Activated CD8-positive, alpha-beta T cell treated with anti-CD3 and anti-CD28 coated beads for 36 hours (primary cell): Measurements from ENCODE around the gene COL8A1. TPM values are rescaled to one million over a fixed set of nuclear protein-coding genes. Genes with fewer than 3 reads are reported as not detected.

Experiments used
- ATAC-seq: fragments of 200-7000 bp; cut with Tn5 transposase; one replicate; pipeline ENCODE4 v1.10.0; 2021; ENCODE audit warnings: mild to moderate bottlenecking, moderate library complexity
- CTCF ChIA-PET: fragments of 350-600 bp; sonication (Branson Sonifier 250); formaldehyde crosslinking; loops from one replicate; lab custom pipeline; 2021; ENCODE audit warnings: antibody characterized with exemption; lab: Charles Lee
- POLR2A ChIA-PET: fragments of 350-600 bp; sonication (Branson Sonifier 250); formaldehyde crosslinking; loops from one replicate; lab custom pipeline; 2021; ENCODE audit warnings: antibody characterized with exemption; lab: Charles Lee
- DNase-seq: peaks from one replicate; pipeline ENCODE4 v3.0.0-alpha.2; 2020
- H3K27ac Mint-ChIP-seq: one replicate; pipeline ENCODE4 v1.8.0; 2021; ENCODE audit warnings: mild to moderate bottlenecking, mixed read lengths
- H3K27me3 Mint-ChIP-seq: one replicate; pipeline ENCODE4 v1.8.0; 2021; ENCODE audit warnings: mixed read lengths
- H3K36me3 Mint-ChIP-seq: one replicate; pipeline ENCODE4 v1.8.0; 2021; ENCODE audit warnings: low read depth, mixed read lengths
- H3K4me1 Mint-ChIP-seq: one replicate; pipeline ENCODE4 v1.8.0; 2021; ENCODE audit warnings: low read depth, mixed read lengths
- H3K4me3 Mint-ChIP-seq: one replicate; pipeline ENCODE4 v1.8.0; 2021; ENCODE audit warnings: mild to moderate bottlenecking, moderate library complexity, mixed read lengths
- H3K9me3 Mint-ChIP-seq: one replicate; pipeline ENCODE4 v1.8.0; 2021; ENCODE audit warnings: mixed read lengths
- intact Hi-C: fragments of 100-400 bp; cut with micrococcal nuclease; formaldehyde crosslinking; loops from one replicate; pipeline ENCODE4 v1.10.0; 2022
- total RNA-seq, 2 experiments: library from RNA; stranded (reverse); gene quantifications; one replicate each; pipeline ENCODE4 v1.2.3, GENCODE V29; 2021
- TF ChIP-seq, protein P1 (sequence below): fragments of 200-600 bp; IDR thresholded peaks from one replicate; pipeline ENCODE4 v1.8.0; 2022; ENCODE audit warnings: antibody characterized with exemption, mild to moderate bottlenecking

COL8A1 gene
- total RNA-seq, 2 experiments from 2014 or later, result not detected

DNA sequence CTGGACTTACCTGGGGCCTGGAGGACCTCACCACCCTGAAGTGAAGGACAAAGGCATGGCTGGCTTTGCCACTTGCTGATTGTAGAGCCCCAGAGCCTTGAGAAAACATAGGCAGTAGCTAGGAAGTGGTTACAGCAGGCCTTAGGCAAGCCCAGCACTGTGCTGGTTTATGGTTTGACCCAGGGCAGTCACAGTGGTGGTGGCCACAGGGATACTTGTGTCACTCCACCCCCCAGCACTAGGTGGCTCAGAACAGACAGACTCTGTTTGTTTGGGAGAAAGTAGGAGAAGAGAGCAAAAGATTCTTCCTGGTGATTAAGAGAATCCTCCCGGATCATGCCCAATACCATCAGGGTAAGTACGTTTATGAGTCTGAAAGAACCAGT is 13.2 kb upstream of the COL8A1 start:
- ChIA-PET CTCF (no interaction called here), POLR2A (no interaction called here)
- Mint-ChIP-seq H3K4me3 (no peak overlapping the region), H3K4me1 (peaks cover 4% of the 10 kb centered on the region), H3K36me3 (no peaks in the 10 kb centered on the region), H3K27me3 (no peaks in the 10 kb centered on the region), H3K27ac (no peak overlapping the region), H3K9me3 (no peaks in the 10 kb centered on the region)
- ATAC-seq, result no peak
- TF ChIP-seq, protein P1, sequence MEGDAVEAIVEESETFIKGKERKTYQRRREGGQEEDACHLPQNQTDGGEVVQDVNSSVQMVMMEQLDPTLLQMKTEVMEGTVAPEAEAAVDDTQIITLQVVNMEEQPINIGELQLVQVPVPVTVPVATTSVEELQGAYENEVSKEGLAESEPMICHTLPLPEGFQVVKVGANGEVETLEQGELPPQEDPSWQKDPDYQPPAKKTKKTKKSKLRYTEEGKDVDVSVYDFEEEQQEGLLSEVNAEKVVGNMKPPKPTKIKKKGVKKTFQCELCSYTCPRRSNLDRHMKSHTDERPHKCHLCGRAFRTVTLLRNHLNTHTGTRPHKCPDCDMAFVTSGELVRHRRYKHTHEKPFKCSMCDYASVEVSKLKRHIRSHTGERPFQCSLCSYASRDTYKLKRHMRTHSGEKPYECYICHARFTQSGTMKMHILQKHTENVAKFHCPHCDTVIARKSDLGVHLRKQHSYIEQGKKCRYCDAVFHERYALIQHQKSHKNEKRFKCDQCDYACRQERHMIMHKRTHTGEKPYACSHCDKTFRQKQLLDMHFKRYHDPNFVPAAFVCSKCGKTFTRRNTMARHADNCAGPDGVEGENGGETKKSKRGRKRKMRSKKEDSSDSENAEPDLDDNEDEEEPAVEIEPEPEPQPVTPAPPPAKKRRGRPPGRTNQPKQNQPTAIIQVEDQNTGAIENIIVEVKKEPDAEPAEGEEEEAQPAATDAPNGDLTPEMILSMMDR, result no peak
- DNase-seq, result no peak
- intact Hi-C loops, result no loop called here

DNA sequence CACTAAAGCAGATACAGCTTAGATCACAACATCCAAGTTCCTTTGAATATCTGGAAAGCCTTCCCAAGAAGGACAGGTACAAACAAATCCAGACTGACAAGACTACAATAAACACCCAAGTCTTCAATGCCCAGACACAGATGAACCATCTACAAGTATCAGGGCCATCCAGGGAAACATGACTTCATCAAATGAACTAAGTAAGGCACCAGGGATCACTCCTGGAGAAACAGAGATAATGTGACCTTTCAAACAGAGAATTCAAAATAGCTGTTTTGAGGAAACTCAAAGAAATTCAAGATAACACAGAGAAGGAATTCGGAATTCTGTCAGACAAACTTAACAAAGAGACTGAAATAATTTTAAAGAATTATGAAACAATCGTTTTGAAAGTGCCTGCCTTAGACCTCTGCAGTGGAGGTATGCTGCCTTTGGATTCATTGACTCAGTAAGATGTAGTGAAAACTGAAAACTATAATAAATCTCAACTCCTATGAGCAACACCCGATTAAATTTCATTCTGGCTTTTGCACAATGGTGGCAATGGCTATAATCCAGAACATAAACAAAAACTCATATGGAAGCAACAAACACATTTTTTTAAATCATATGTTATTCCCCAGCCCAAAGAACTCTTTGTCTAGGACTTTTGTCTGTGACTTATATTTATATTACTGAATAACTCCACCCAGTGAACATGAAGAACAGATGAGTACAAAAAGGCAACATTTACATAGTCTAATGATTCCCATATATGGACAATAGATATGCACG is 12.6 kb upstream of the COL8A1 start:
- intact Hi-C loops, result no loop called here
- ChIA-PET CTCF (no interaction called here), POLR2A (no interaction called here)
- Mint-ChIP-seq H3K4me1 (peaks cover 4% of the 10 kb centered on the region), H3K36me3 (no peaks in the 10 kb centered on the region), H3K4me3 (no peak overlapping the region), H3K27me3 (no peaks in the 10 kb centered on the region), H3K9me3 (no peaks in the 10 kb centered on the region), H3K27ac (no peak overlapping the region)
- ATAC-seq (no peak), DNase-seq (no peak)
- TF ChIP-seq, protein P1, result no peak

DNA sequence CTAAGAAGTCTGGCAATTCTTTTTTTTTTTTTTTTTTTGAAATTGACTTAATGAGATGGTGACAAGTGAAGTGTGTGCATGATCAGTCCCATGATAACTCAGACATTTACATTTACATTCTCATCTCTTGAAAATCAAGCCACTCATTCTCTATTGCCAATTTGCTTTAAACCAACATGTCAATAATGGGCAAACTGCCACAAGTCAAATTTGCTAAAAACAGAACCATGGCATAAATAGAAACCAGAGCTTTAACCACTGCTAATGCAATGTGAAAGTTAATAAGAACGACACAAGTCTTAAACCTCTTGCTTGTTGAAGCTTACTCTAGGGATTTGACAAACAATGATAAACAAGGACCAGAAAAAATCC is 12.0 kb upstream of the COL8A1 start:
- H3K4me3 Mint-ChIP-seq, result no peak overlapping the region
- ATAC-seq, result no peak

DNA sequence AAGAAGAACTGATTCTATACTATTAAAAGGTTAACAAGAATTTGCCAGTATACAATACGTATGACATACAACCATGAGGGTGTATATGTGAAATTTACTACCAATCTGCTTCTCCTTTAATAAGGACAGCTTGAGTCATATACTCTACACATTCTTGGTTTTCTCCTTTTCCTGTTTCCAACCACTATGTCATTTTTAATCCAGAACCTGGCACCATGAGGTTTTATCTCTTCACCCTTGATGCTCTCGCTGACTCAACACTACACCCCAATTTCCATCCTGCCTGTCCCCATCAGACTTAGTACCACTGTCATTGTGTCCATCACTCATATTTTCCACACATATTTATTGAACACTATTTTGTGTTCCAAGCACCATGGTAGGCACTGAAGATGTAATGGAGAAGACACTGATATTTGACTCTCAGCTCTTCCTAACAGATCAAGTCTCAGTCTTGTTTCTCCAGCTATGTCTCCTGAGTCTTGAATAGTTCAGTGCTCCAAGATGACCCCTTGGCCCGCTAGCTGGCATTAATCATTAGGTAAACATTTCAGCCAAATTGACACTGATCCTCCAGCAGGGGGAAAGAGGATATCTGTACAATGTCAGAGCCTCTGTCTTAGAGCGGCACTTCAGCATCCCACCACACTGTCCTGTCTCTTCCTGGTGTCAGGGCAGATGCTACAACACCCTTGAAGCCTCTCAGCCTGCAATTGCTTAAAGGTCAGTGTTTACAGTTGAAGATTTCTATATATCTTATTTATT is 11.2 kb upstream of the COL8A1 start:
- H3K9me3 Mint-ChIP-seq, result no peaks in the 10 kb centered on the region
- ATAC-seq (peak; percentile 67), DNase-seq (peak; percentile 5)
- ChIA-PET CTCF (no interaction called here), POLR2A (no interaction called here)
- no peaks in the 10 kb centered on the region for H3K36me3 Mint-ChIP-seq
- no peaks in the 10 kb centered on the region for H3K27me3 Mint-ChIP-seq
- intact Hi-C loops, result no loop called here
- H3K4me1 Mint-ChIP-seq, result peaks cover 4% of the 10 kb centered on the region
- TF ChIP-seq, protein P1, result no peak
- H3K27ac Mint-ChIP-seq, result no peak overlapping the region
- no peak overlapping the region for H3K4me3 Mint-ChIP-seq

More for the DNA sequence above, 12.0 kb upstream of the COL8A1 start:
- no peaks in the 10 kb centered on the region for H3K36me3 Mint-ChIP-seq
- H3K9me3 Mint-ChIP-seq, result no peaks in the 10 kb centered on the region
- H3K4me1 Mint-ChIP-seq, result peaks cover 4% of the 10 kb centered on the region
- ChIA-PET CTCF (no interaction called here), POLR2A (no interaction called here)
- DNase-seq, result no peak
- H3K27ac Mint-ChIP-seq, result no peak overlapping the region
- intact Hi-C loops, result no loop called here
- no peaks in the 10 kb centered on the region for H3K27me3 Mint-ChIP-seq
- TF ChIP-seq, protein P1, result no peak

DNA sequence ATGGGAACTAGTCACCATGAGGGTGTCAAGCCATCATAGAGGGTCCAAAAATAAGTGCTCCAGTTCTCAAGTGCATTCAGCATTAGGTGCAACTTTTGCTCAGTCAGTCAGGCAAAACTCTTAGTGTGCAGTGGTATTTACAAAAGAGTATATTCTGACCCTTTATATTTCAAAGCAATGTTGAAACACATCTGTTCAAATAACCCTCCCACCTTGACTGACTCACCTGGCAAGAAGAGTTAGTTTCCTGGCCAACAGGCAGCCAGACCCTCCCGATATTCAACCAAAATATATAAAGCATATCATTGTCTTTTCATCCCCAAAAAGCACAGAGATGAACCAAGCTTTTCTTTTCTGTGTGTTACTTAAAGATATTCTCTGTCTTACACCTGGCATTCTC is 7.6 kb upstream of the COL8A1 start:
- intact Hi-C loops, result no loop called here
- TF ChIP-seq, protein P1, result no peak
- Mint-ChIP-seq H3K36me3 (no peaks in the 10 kb centered on the region), H3K4me3 (no peak overlapping the region), H3K4me1 (peaks cover 4% of the 10 kb centered on the region), H3K27ac (no peak overlapping the region), H3K9me3 (no peaks in the 10 kb centered on the region), H3K27me3 (peaks cover 11% of the 10 kb centered on the region)
- DNase-seq (no peak), ATAC-seq (no peak)
- POLR2A ChIA-PET, result no interaction called here
- CTCF ChIA-PET, result interaction anchor here (1.0 kb wide), 1 partner anchor 12 kb away, joined by 3 read pairs; no protein-coding TSS in a partner anchor
